GM18873 (cell line): ENCODE data around the gene UTP25.
"Not testable (repeated sequence)": the region's sequence is repeated elsewhere in the genome, so short reads cannot be mapped to it uniquely, and the experiment has no call there.

Experiments
- ATAC-seq: cut with Tn5 transposase; IDR thresholded peaks from one replicate; pipeline ENCODE4 v1.9.1; 2021; ENCODE audit warnings: mild to moderate bottlenecking, moderate library complexity, moderate number of reproducible peaks; ENCODE audit not compliant: unreplicated experiment, low FRiP score

Gene UTP25

DNA sequence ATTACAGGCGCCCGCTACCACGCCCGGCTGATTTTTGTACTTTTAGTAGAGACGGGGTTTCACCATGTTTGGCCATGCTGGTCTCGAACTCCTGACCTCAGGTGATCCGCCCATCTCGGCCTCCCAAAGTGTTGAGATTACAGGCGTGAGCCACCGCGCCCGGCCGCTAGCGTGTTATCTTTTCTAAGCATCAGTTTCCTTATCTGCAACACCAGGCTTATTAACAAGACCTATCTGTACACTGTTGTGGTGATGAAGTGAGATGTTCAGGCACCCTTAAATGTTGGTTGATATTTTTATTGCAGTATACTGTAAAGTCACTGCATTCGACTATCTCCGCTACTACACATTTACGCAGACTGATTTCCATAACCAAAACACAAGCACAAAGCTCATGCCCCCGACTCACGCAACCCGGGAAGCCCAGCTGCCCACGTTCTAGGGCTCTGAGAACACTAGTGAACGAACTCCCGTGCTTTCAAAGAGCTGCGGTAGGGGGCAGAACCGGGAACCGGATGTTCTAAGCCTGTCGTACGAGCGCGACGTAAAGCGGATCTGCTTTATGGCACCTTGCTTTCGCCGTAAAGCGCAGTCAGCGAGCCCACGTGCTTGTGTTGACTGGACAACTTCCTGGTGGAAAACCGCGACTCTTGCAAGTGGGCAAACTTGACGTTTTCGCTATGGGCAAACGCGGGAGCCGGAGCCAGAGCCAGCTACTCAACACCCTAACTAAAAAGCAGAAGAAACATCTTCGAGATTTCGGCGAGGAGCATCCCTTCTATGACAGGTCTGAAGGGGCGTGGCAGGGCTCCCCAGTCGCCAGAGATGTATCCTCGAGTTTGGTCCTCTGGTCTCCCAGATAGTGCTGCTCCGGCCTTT, at the start of gene UTP25:
UTP25 (plus strand) TSS at position 589 of the 879 bp plus-strand sequence; CDS start at position 681, 92 bp downstream.
- ATAC-seq, result peak; percentile 90

- ATAC-seq, result no peak
Measured at GRCh38 chr1:209778102-209778501, 49.7 kb upstream of the UTP25 start.

DNA sequence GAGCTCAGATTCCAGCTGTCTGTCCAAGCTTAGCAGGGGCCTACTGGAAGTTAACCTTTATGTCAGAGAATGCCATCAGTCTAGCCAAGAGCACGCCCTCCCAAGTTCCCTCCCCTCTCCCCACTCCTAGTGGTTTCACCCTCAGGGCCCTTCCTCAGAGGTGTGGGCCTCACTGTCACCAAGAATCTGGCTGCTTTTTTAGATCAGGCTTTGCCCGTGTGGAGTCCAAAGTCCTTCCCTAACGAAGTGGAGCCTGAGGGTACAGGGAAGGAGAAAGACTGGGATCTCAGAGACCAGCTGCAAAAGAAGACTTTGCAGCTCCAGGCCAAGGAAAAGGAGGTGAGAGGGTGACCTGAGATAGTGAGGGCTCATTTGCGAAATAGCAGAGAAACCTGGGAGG, 47.5 kb upstream of the UTP25 start:
- no peak for ATAC-seq

- ATAC-seq, result no peak
Measured at GRCh38 chr1:209783386-209783785, 44.4 kb upstream of the UTP25 start.

DNA sequence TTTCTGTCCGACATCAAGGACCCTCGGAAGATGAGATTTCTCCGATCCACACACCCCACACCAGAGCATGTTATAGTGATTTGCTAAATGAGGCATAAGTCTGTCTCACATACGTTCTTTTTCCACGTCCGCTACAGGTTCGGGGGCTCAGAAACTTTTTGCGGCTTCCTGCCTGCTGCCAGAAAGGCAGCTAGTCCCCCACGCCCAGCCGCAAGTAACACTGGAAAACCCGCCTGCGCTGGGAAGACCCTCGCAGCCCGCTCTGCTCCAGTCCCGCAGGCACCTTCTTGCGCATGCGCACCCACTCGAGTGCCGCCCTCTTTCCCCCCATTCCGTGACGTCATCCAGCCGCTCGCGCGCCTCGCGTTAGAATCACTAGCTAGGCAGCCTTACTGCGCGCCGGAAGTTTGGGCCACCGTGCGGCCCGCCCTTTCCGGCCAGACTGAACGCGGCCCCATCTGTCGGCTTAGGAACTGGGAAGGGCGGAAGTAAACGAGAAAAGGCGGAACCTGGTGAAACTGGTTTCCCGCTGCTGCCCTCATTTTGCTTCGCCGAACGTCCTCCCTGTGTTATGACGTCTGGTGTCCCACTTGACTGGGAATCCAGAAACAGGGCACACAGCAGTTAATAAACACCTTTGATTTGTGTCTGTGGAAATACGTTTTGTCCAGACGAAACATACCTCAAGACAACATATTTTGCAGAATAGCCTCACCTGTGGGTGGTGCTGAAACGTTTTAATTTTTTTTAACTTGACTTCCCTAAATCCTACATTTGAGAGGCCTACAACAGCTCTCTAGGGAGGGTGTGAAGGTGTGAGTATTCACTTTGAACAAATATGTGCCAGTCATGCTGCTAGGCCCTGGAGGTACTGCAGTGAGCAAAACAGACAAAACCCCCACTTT, 43.3 kb upstream of the UTP25 start, which contains the start of gene C1orf74:
C1orf74 (minus strand) TSS at position 295 of the 905 bp plus-strand sequence. CDS start 925 bp downstream, outside the sequence.
- peak; percentile 92 for ATAC-seq

- ATAC-seq, result no peak
Measured at GRCh38 chr1:209785592-209785991, 42.2 kb upstream of the UTP25 start.

DNA sequence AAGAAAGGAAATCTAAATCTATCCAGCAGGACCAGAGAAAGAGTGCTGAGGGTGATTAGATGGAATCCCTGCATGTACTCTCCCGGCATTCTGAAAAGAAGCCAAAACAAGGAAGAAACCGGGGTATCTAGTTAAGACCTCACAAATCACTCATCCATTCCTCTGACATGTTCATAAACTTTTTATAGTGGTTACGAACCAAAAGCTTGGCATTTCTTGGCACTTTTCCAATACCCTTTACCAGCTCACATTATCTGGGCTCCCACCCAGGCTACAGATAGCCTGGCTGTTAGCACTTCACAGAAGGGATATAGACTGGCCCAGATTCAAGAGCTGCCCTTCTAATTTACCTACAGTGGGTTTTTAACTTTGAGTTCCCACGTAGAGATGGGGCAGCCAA, 41.6 kb upstream of the UTP25 start:
- no peak for ATAC-seq

DNA sequence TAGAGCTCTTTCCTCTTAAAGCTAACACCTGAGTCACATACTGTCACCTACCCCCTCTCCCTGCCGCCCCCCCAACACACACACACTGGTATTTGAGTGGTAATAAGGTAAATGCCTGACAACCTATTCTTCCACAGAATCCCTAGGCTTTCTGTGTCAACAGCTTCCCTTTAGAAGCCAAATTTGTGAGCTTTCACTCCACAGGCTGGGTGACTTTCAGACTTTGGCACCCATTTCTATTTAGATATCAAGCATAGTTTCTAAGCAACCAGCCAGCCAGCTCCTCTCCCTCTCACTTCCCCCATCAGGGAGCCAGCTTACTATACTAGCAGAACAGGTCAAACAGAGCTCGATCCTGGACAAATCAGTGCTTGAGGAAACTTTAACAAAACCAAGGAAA, 40.2 kb upstream of the UTP25 start:
- ATAC-seq, result no peak

- no peak for ATAC-seq
Measured at GRCh38 chr1:209789245-209789644, 38.5 kb upstream of the UTP25 start.

GRCh38 chr1:209790286-209791193, 37.2 kb upstream of the UTP25 start:
- no peak for ATAC-seq

- no peak for ATAC-seq
Measured at GRCh38 chr1:209791920-209792319, 35.9 kb upstream of the UTP25 start.

- ATAC-seq, result not testable (repeated sequence)
Measured at GRCh38 chr1:209793711-209794110, 34.1 kb upstream of the UTP25 start.

GRCh38 chr1:209797978-209798639, 29.7 kb upstream of the UTP25 start:
- no peak for ATAC-seq

GRCh38 chr1:209800984-209801834, 26.6 kb upstream of the UTP25 start:
- ATAC-seq, result no peak

DNA sequence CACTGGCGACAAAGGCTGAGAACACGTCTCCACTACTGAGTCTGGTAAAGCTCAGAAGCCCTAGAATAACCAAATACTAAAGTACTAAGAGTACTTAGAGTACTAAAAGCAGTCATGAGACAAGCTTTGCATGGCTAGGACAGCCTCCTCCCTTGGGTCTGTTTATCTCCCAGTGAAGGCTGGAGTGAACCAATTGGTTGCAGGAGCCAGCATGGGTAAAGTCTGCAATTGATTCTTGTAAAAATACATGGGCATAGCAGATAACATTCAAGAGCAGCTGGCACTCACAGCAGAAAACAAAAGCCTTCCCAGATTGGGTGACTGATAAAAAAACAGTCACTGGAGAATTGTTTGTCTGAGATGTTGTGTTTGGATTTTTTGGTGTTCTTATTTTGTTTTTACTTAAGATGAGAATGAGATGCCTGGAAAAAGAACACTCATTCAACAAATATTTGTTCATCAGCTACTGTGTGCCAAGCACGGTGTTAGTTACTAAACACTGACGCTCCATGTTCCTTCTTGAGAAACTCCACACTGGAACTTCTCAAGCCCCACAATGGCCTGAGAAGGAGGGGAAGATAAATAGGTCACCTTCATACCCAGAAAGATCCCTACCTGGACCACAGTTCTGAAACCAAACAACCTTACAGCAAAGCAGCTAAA, 25.5 kb upstream of the UTP25 start:
- no peak for ATAC-seq

DNA sequence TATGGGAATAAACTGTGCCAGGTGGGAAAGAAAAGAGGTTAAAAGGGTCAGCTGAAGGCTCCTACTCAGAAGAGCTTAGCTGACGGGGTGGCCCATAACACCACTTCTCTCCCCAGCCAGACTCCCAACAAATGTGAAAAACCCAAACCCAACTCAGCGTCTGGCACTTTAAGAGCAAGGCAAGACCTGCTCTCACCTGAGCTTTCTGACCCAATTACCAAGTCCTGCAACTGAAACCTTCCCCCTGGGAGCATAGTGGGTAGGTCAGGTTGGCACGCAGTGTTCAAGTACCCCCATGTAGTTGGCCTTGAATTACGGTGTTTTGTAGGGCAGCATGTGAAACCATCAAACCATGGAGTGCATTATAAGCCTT, 25.0 kb upstream of the UTP25 start:
- ATAC-seq, result no peak

- no peak for ATAC-seq
Measured at GRCh38 chr1:209803568-209803967, 24.2 kb upstream of the UTP25 start.

GRCh38 chr1:209805341-209805781, 22.4 kb upstream of the UTP25 start:
- ATAC-seq, result no peak
